ENCODE data around the gene CORO2A.

Gene CORO2A

GRCh38 chr9:98202252-98202651, 9.8 kb upstream of the CORO2A start:
- Histone ChIP-seq H3K9ac (ENCODE audit: low read length) (no peak overlapping the region), H3K4me2 (ENCODE audit: low read length) (no peak overlapping the region), H3K27ac (ENCODE audit: low read length) (no peak overlapping the region), H3K9me3 (ENCODE audit: insufficient read depth, low read length) (no peaks in the 10 kb centered on the region), H3K27me3 (ENCODE audit: low read depth, low read length) (no peaks in the 10 kb centered on the region), H4K20me1 (ENCODE audit: insufficient read depth, low read length) (no peaks in the 10 kb centered on the region), H3K36me3 (replicated peaks; ENCODE audit: low read depth, low read length) (no peaks in the 10 kb centered on the region), H3K79me2 (ENCODE audit: low read length) (no peaks in the 10 kb centered on the region), H3K4me1 (ENCODE audit: low read length) (peaks cover 38% of the 10 kb centered on the region), H2AFZ (ENCODE audit: low read depth, low read length) (no peak overlapping the region), H3K4me3 (ENCODE audit: low read length) (no peak overlapping the region)
- TF ChIP-seq EZH2phosphoT487 (IDR thresholded peaks at IDR 0.05; ENCODE audit: low read depth), result no peak
- TF ChIP-seq, protein P1, sequence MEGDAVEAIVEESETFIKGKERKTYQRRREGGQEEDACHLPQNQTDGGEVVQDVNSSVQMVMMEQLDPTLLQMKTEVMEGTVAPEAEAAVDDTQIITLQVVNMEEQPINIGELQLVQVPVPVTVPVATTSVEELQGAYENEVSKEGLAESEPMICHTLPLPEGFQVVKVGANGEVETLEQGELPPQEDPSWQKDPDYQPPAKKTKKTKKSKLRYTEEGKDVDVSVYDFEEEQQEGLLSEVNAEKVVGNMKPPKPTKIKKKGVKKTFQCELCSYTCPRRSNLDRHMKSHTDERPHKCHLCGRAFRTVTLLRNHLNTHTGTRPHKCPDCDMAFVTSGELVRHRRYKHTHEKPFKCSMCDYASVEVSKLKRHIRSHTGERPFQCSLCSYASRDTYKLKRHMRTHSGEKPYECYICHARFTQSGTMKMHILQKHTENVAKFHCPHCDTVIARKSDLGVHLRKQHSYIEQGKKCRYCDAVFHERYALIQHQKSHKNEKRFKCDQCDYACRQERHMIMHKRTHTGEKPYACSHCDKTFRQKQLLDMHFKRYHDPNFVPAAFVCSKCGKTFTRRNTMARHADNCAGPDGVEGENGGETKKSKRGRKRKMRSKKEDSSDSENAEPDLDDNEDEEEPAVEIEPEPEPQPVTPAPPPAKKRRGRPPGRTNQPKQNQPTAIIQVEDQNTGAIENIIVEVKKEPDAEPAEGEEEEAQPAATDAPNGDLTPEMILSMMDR (IDR thresholded peaks at IDR 0.05; ENCODE audit: low read depth, low read length), result no peak

- H3K4me3 ChIP-seq (ENCODE audit: low read length), result no peak overlapping the region
- no peak for TF ChIP-seq EZH2phosphoT487 (IDR thresholded peaks at IDR 0.05; ENCODE audit: low read depth)
- peaks cover 38% of the 10 kb centered on the region for H3K4me1 ChIP-seq (ENCODE audit: low read length)
- no peak overlapping the region for H2AFZ ChIP-seq (ENCODE audit: low read depth, low read length)
- no peaks in the 10 kb centered on the region for H4K20me1 ChIP-seq (ENCODE audit: insufficient read depth, low read length)
- no peaks in the 10 kb centered on the region for H3K79me2 ChIP-seq (ENCODE audit: low read length)
- H3K4me2 ChIP-seq (ENCODE audit: low read length), result peak overlapping the region; percentile 47
- no peaks in the 10 kb centered on the region for H3K9me3 ChIP-seq (ENCODE audit: insufficient read depth, low read length)
- no peak overlapping the region for H3K27ac ChIP-seq (ENCODE audit: low read length)
- H3K27me3 ChIP-seq (ENCODE audit: low read depth, low read length), result no peaks in the 10 kb centered on the region
- H3K9ac ChIP-seq (ENCODE audit: low read length), result no peak overlapping the region
- H3K36me3 ChIP-seq (replicated peaks; ENCODE audit: low read depth, low read length), result no peaks in the 10 kb centered on the region
Observed at GRCh38 chr9:98201749-98202148, 9.3 kb upstream of the CORO2A start.

GRCh38 chr9:98201102-98201501, 8.7 kb upstream of the CORO2A start:
- TF ChIP-seq, protein P1 (IDR thresholded peaks at IDR 0.05; ENCODE audit: low read depth, low read length), result no peak
- TF ChIP-seq EZH2phosphoT487 (IDR thresholded peaks at IDR 0.05; ENCODE audit: low read depth), result no peak
- Histone ChIP-seq H2AFZ (ENCODE audit: low read depth, low read length) (peak overlapping the region; percentile 30; the same call in 1 of the 2 replicates), H4K20me1 (ENCODE audit: insufficient read depth, low read length) (no peaks in the 10 kb centered on the region), H3K27me3 (ENCODE audit: low read depth, low read length) (no peaks in the 10 kb centered on the region), H3K79me2 (ENCODE audit: low read length) (no peaks in the 10 kb centered on the region), H3K9ac (ENCODE audit: low read length) (no peak overlapping the region), H3K36me3 (replicated peaks; ENCODE audit: low read depth, low read length) (no peaks in the 10 kb centered on the region), H3K27ac (ENCODE audit: low read length) (no peak overlapping the region), H3K9me3 (ENCODE audit: insufficient read depth, low read length) (no peaks in the 10 kb centered on the region), H3K4me1 (ENCODE audit: low read length) (peaks cover 36% of the 10 kb centered on the region), H3K4me2 (ENCODE audit: low read length) (peak overlapping the region; percentile 47), H3K4me3 (ENCODE audit: low read length) (peak overlapping the region; percentile 28; the same call in 1 of the 2 replicates)

- H3K79me2 ChIP-seq (ENCODE audit: low read length), result no peaks in the 10 kb centered on the region
- H3K4me1 ChIP-seq (ENCODE audit: low read length), result peaks cover 32% of the 10 kb centered on the region
- no peaks in the 10 kb centered on the region for H3K27me3 ChIP-seq (ENCODE audit: low read depth, low read length)
- no peaks in the 10 kb centered on the region for H3K9me3 ChIP-seq (ENCODE audit: insufficient read depth, low read length)
- no peak overlapping the region for H3K9ac ChIP-seq (ENCODE audit: low read length)
- TF ChIP-seq EZH2phosphoT487 (IDR thresholded peaks at IDR 0.05; ENCODE audit: low read depth), result no peak
- TF ChIP-seq, protein P1 (IDR thresholded peaks at IDR 0.05; ENCODE audit: low read depth, low read length), result no peak
- H3K36me3 ChIP-seq (replicated peaks; ENCODE audit: low read depth, low read length), result no peaks in the 10 kb centered on the region
- H4K20me1 ChIP-seq (ENCODE audit: insufficient read depth, low read length), result no peaks in the 10 kb centered on the region
- no peak overlapping the region for H2AFZ ChIP-seq (ENCODE audit: low read depth, low read length)
- H3K27ac ChIP-seq (ENCODE audit: low read length), result no peak overlapping the region
- no peak overlapping the region for H3K4me3 ChIP-seq (ENCODE audit: low read length)
- no peak overlapping the region for H3K4me2 ChIP-seq (ENCODE audit: low read length)
Observed at GRCh38 chr9:98199388-98200033, 7.1 kb upstream of the CORO2A start.

Data from OCI-LY3 (cell line).